ENCODE results near the gene DDO.

Gene DDO

DNA sequence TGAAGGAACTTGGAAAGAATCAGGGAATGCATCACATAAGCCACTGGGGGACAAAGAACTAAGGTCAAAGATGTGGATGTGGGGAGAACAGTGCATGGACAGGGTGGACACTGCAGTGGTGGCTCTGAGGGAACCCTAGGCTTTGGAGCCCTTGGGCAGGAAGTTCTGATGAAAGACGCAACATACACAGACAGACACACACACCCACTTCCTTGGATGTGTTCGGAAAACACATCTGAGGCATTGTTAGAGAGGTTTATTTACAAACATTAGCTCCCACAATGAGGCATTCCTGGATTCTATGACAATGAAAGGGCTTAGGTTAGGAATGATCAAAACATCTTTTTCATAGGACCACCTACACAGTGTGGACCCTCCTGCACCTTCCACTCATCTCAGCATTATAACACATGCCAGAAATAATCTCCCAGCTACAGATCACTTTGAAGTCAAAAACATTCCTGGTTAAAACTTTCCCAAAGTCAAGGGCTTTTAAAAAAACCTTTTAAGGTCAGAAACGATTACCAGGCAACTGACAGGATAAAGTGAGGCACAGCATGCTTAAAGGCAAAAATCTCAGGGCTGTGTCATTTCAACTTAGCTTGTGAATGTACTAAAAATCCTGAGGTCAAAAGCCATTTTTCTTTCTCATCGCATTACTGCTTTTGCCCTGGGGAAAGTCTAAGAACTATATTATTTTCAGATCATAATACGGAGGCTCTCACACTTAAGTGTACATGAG lies 50.8 kb downstream of the DDO start:
- peaks cover 7% of the 10 kb centered on the region for H3K36me3 Mint-ChIP-seq (ENCODE audit: low read depth)
- peaks cover 25% of the 10 kb centered on the region for H3K4me1 Mint-ChIP-seq
- H3K27ac Mint-ChIP-seq: no peak overlapping the region
- no peak overlapping the region for H3K4me3 Mint-ChIP-seq
- no peak for DNase-seq
- H3K9me3 Mint-ChIP-seq: peaks cover 17% of the 10 kb centered on the region
- TF ChIP-seq, protein P1, sequence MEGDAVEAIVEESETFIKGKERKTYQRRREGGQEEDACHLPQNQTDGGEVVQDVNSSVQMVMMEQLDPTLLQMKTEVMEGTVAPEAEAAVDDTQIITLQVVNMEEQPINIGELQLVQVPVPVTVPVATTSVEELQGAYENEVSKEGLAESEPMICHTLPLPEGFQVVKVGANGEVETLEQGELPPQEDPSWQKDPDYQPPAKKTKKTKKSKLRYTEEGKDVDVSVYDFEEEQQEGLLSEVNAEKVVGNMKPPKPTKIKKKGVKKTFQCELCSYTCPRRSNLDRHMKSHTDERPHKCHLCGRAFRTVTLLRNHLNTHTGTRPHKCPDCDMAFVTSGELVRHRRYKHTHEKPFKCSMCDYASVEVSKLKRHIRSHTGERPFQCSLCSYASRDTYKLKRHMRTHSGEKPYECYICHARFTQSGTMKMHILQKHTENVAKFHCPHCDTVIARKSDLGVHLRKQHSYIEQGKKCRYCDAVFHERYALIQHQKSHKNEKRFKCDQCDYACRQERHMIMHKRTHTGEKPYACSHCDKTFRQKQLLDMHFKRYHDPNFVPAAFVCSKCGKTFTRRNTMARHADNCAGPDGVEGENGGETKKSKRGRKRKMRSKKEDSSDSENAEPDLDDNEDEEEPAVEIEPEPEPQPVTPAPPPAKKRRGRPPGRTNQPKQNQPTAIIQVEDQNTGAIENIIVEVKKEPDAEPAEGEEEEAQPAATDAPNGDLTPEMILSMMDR (IDR thresholded peaks at IDR 0.05): no peak
- H3K27me3 Mint-ChIP-seq (ENCODE audit: low read depth, poor library complexity): peaks cover 3% of the 10 kb centered on the region

DNA sequence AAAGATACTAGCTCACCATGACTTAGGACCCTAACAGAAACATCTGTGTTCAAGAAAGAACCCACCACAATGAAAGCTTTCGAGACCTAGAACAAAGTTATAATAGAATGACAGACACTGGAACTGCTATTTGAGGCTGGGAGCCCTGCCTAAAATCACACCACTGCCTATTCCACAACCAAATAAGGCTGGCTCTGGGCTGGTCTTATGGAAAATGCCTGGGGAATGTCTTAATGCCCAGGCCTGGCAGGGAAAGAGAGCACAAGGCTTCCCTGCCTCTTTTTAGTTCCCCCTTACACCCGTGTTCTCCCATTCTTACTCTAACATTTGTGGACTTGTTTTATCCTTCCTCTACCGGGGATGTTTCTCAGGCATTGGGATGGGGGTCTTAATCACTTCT lies 51.6 kb downstream of the DDO start:
- Mint-ChIP-seq H3K9me3 (peaks cover 17% of the 10 kb centered on the region), H3K27me3 (ENCODE audit: low read depth, poor library complexity) (peaks cover 3% of the 10 kb centered on the region), H3K27ac (no peak overlapping the region), H3K36me3 (ENCODE audit: low read depth) (peaks cover 7% of the 10 kb centered on the region), H3K4me1 (peaks cover 33% of the 10 kb centered on the region), H3K4me3 (no peak overlapping the region)
- TF ChIP-seq, protein P1 (IDR thresholded peaks at IDR 0.05): no peak
- DNase-seq: no peak

DNA sequence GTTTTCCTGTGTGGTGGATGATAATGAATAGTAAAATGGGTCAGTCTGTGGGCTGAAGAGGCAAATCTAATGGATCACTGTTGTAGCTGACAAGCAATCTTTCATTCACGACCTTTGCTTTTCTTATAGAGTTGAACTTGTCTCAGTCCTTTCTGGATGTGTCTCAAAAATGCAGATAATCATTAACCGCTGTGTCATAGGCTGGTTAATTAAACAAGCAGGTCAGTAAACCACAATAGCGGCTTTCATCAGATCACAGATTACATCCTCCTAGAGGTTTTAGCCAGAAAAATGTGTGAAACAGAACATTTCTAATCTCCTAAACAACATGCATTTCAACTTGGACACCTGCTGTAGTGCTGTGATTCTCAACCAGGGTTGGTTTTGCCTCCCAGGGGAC lies 54.7 kb downstream of the DDO start:
- Mint-ChIP-seq H3K27me3 (ENCODE audit: low read depth, poor library complexity) (peaks cover 16% of the 10 kb centered on the region), H3K9me3 (peaks cover 17% of the 10 kb centered on the region), H3K4me1 (peaks cover 52% of the 10 kb centered on the region), H3K36me3 (ENCODE audit: low read depth) (peaks cover 7% of the 10 kb centered on the region), H3K4me3 (no peak overlapping the region), H3K27ac (no peak overlapping the region)
- DNase-seq: no peak
- TF ChIP-seq, protein P1 (IDR thresholded peaks at IDR 0.05): no peak

DNA sequence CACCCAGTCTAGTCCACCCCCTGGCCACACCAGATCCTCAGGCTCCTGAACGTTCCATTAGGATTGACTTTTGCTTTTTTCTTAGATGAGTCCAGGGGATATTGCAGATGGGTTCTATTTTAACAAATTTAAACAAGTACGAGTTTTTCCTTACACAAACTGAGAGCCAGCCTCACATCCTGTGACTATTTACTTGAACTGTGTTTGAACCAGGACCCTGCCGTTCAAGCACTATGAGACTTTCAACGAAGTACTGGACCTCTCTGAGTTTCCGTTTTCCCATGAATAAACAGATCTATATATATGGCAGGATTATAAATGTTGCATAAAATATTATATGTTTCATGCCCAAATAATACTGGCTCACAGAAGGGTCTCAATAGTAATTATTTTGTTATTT lies 55.8 kb downstream of the DDO start:
- H3K27ac Mint-ChIP-seq: peak overlapping the region; percentile 53
- TF ChIP-seq, protein P1 (IDR thresholded peaks at IDR 0.05): no peak
- peaks cover 7% of the 10 kb centered on the region for H3K36me3 Mint-ChIP-seq (ENCODE audit: low read depth)
- H3K9me3 Mint-ChIP-seq: peaks cover 17% of the 10 kb centered on the region
- H3K4me1 Mint-ChIP-seq: peaks cover 60% of the 10 kb centered on the region
- no peak for DNase-seq
- peaks cover 16% of the 10 kb centered on the region for H3K27me3 Mint-ChIP-seq (ENCODE audit: low read depth, poor library complexity)
- H3K4me3 Mint-ChIP-seq: peak overlapping the region; percentile 82

DNA sequence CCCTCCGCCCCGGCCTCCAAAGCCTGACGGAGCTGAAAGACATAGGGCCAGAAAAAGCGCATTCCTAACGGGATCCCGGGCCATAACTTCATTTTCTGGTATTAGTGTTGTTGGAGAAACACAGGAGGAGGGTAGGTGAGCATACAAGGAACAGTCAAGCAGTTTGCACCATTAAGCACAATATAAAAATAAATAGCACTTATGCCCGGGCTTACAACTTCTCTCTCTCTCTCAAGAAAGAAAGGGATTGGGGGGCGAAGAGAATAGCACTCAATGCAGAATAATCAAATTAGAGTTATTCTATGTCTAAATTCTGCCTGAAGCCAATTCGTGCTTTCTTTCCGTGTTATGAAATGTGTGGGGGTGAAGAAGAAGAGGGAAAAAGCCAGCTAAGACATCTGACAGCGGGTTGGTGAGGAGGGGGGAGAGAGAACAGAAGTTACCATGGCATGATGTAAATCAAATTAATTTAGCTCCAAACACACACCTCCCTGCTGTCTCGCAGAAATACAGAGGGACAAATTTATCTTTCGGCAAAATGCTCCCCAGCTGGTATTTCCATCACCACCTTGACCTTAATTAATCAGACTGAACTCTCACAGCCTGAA lies 56.7 kb downstream of the DDO start:
- peak overlapping the region; percentile 70 for H3K27ac Mint-ChIP-seq
- TF ChIP-seq, protein P1 (IDR thresholded peaks at IDR 0.05): no peak
- DNase-seq: no peak
- peak overlapping the region; percentile 82 for H3K4me3 Mint-ChIP-seq
- peaks cover 17% of the 10 kb centered on the region for H3K9me3 Mint-ChIP-seq
- H3K27me3 Mint-ChIP-seq (ENCODE audit: low read depth, poor library complexity): peaks cover 16% of the 10 kb centered on the region
- H3K4me1 Mint-ChIP-seq: peaks cover 67% of the 10 kb centered on the region
- peaks cover 7% of the 10 kb centered on the region for H3K36me3 Mint-ChIP-seq (ENCODE audit: low read depth)

Data from nephron progenitor cell (in vitro differentiated cells).